Keratinocyte (primary cell): ENCODE results near the gene S100A9. TPM values are rescaled to one million over a fixed set of nuclear protein-coding genes. Genes with fewer than 3 reads are reported as not detected.
"Not testable (repeated sequence)": the region's sequence is repeated elsewhere in the genome, so short reads cannot be mapped to it uniquely, and the experiment has no call there.

Source experiments
- DNase-seq: peaks from one replicate; pipeline ENCODE4 v3.0.0-alpha.2; 2011; ENCODE audit warnings: low read depth, missing footprints, low spot score
- FAIRE-seq: peaks from 2 replicates; lab custom pipeline; 2011; peaks lifted over from hg19 to GRCh38; lab: Jason Lieb, UNC
- H2AFZ ChIP-seq: 2 replicates; pipeline ENCODE4 v1.6.0; 2012; ENCODE audit warnings: low read length, control low read depth, inconsistent platforms; ENCODE audit not compliant: control insufficient read depth
- H3K27ac ChIP-seq: 2 replicates; pipeline ENCODE4 v1.5.1; 2011; ENCODE audit warnings: low read length; ENCODE audit not compliant: control insufficient read depth, insufficient read depth
- H3K27me3 ChIP-seq: 3 replicates; pipeline ENCODE4 v1.6.0; 2011; ENCODE audit warnings: low read length; ENCODE audit not compliant: control insufficient read depth, insufficient read depth; ENCODE audit errors: extremely low read depth
- H3K36me3 ChIP-seq, 2 experiments: 2 replicates in 1 of 2; 3 replicates in 1 of 2; pipeline ENCODE4 v1.5.1; 2011; ENCODE audit warnings: low read length in 2 of 2, mild to moderate bottlenecking in 1 of 2; ENCODE audit not compliant: control insufficient read depth in 2 of 2, insufficient read depth in 2 of 2; ENCODE audit errors: extremely low read depth in 1 of 2
- H3K4me1 ChIP-seq: 3 replicates; pipeline ENCODE4 v1.5.1; 2011; ENCODE audit warnings: low read length; ENCODE audit not compliant: control insufficient read depth, insufficient read depth; ENCODE audit errors: extremely low read depth
- H3K4me2 ChIP-seq: 3 replicates; pipeline ENCODE4 v1.6.0; 2011; ENCODE audit warnings: low read depth, low read length; ENCODE audit not compliant: control insufficient read depth, insufficient read depth; ENCODE audit errors: extremely low read depth
- H3K4me3 ChIP-seq, 3 experiments: fragments of 200-600 bp in 1 of 3; sonication (generic) in 1 of 3; 2 replicates in 2 of 3; 3 replicates in 1 of 3; pipeline ENCODE4 v1.5.1; 2011 to 2016; ENCODE audit warnings: low read length in 3 of 3, mild to moderate bottlenecking in 3 of 3, control low read depth in 2 of 3, inconsistent platforms in 1 of 3, low read depth in 1 of 3, mixed read lengths in 1 of 3, mixed run types in 1 of 3, moderate library complexity in 1 of 3; ENCODE audit not compliant: control insufficient read depth in 2 of 3, insufficient read depth in 2 of 3; ENCODE audit errors: extremely low read depth in 1 of 3
- H3K79me2 ChIP-seq: 2 replicates; pipeline ENCODE4 v1.6.0; 2012; ENCODE audit warnings: low read length; ENCODE audit not compliant: control insufficient read depth, insufficient read depth
- H3K9ac ChIP-seq: 3 replicates; pipeline ENCODE4 v1.6.0; 2011; ENCODE audit warnings: low read length; ENCODE audit not compliant: control insufficient read depth, insufficient read depth; ENCODE audit errors: extremely low read depth
- H3K9me1 ChIP-seq: 3 replicates; pipeline ENCODE4 v1.6.0; 2011; ENCODE audit warnings: low read length; ENCODE audit not compliant: control insufficient read depth, insufficient read depth; ENCODE audit errors: extremely low read depth
- H3K9me3 ChIP-seq: 2 replicates; pipeline ENCODE4 v1.5.1; 2012; ENCODE audit warnings: low read depth, low read length; ENCODE audit not compliant: control insufficient read depth
- H4K20me1 ChIP-seq: 3 replicates; pipeline ENCODE4 v1.6.0; 2011; ENCODE audit warnings: low read length; ENCODE audit not compliant: control insufficient read depth, insufficient read depth; ENCODE audit errors: extremely low read depth
- EZH2 ChIP-seq: IDR thresholded peaks from one replicate; pipeline ENCODE4 v1.6.1; 2012; ENCODE audit warnings: inconsistent platforms, mild to moderate bottlenecking, low read length, moderate library complexity
- dilution Hi-C: fragments of 300-500 bp; cut with MboI; formaldehyde crosslinking; loops from one replicate; pipeline ENCODE4 v1.7.0; 2020; ENCODE audit warnings: low sequenced_read_pairs; ENCODE audit not compliant: extremely low pct_ligation_motif_present
- polyA plus RNA-seq, 5 experiments: library from polyadenylated mRNA; depleted of rRNA in 3 of 5; stranded (reverse) in 3 of 5; stranded (forward) in 1 of 5; unstranded in 1 of 5; fragments of >200 nt; gene quantifications; 1 replicate in 1 of 5; 2 replicates in 3 of 5; 3 replicates in 1 of 5; pipeline versions ENCODE4 v1.2.1 to v1.2.3, GENCODE V29; 2011 to 2012; ENCODE audit warnings: missing spikeins in 2 of 5, low read depth in 1 of 5, low replicate concordance in 1 of 5
- TF ChIP-seq, protein P1 (sequence below), 3 experiments: IDR thresholded peaks in 1 of 3; conservative IDR thresholded peaks in 1 of 3; optimal IDR thresholded peaks in 1 of 3; 2 replicates in 2 of 3; 3 replicates in 1 of 3; pipeline versions ENCODE3 to v1.5.1; 2011; ENCODE audit warnings: low read length in 3 of 3, mild to moderate bottlenecking in 3 of 3, moderate library complexity in 2 of 3, control low read depth in 1 of 3, inconsistent platforms in 1 of 3; ENCODE audit not compliant: insufficient read depth in 2 of 3; ENCODE audit errors: extremely low read depth in 1 of 3

S100A9 gene
- polyA plus RNA-seq, 1 donor (not counting 4 experiments of a cell fraction or from before 2014, with no cell fraction given): 297 TPM

DNA sequence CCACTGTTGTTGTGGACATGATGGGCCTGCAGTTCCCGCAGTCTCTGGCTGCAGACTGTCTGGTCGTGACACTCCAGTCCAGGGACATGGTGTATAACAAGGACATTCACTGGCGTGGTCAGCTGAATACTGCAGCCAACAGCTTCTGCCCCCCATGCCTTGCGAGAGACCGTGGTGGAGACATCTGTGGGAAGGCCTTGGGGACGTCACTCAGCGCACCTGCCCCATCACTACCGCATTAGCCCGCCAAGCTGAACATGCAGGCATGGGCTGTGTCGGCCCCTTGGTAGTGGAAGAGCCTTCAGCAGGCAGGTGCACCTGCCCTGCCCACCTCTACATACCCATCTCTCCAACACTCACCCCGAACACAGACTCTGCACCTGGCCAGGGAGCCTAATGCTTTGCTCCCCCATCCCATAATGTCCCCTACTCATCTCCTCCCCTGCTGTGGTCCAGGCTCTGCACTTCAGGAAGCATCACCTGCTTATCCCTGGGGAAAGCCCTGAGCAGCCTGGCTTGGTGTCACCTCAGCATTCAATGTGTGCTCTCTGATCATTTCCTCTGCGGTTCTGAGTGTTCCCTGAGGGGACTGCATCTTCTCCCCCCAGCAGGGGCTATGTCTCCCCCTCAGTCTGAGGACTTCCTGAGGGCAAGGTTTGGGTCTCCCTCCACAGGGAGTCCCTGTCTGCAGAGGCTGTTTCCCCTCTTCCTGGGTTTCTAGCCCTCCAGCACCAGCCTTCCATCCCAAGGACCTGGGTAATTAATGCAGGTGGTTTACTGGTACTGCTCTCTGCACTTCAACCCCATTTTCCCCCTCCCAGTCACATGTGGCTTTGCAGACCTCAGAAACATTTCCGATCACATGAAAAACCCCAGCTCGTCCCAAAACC lies 12.2 kb upstream of the S100A9 start:
- Histone ChIP-seq H3K79me2 (no peaks in the 10 kb centered on the region), H3K4me2 (no peak overlapping the region), H3K4me1 (peaks cover 25% of the 10 kb centered on the region), H3K27me3 (peaks cover 3% of the 10 kb centered on the region), H4K20me1 (no peaks in the 10 kb centered on the region), H3K4me3 (no peak overlapping the region), H2AFZ (no peak overlapping the region), H3K27ac (no peak overlapping the region), H3K36me3 (no peaks in the 10 kb centered on the region), H3K9ac (no peak overlapping the region), H3K9me3 (no peaks in the 10 kb centered on the region), H3K9me1 (no peaks in the 10 kb centered on the region)
- DNase-seq: no peak
- no peak for FAIRE-seq
- dilution Hi-C loops: no loop called here
- no peak for TF ChIP-seq EZH2
- TF ChIP-seq, protein P1, sequence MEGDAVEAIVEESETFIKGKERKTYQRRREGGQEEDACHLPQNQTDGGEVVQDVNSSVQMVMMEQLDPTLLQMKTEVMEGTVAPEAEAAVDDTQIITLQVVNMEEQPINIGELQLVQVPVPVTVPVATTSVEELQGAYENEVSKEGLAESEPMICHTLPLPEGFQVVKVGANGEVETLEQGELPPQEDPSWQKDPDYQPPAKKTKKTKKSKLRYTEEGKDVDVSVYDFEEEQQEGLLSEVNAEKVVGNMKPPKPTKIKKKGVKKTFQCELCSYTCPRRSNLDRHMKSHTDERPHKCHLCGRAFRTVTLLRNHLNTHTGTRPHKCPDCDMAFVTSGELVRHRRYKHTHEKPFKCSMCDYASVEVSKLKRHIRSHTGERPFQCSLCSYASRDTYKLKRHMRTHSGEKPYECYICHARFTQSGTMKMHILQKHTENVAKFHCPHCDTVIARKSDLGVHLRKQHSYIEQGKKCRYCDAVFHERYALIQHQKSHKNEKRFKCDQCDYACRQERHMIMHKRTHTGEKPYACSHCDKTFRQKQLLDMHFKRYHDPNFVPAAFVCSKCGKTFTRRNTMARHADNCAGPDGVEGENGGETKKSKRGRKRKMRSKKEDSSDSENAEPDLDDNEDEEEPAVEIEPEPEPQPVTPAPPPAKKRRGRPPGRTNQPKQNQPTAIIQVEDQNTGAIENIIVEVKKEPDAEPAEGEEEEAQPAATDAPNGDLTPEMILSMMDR (optimal IDR thresholded peaks at IDR 0.05 in 1 of 3, IDR thresholded peaks at IDR 0.05 in 1 of 3, conservative IDR thresholded peaks at IDR 0.05 in 1 of 3; ENCODE audit: extremely low read depth in 1 of 3, insufficient read depth in 2 of 3, low read length in 3 of 3): no peak

DNA sequence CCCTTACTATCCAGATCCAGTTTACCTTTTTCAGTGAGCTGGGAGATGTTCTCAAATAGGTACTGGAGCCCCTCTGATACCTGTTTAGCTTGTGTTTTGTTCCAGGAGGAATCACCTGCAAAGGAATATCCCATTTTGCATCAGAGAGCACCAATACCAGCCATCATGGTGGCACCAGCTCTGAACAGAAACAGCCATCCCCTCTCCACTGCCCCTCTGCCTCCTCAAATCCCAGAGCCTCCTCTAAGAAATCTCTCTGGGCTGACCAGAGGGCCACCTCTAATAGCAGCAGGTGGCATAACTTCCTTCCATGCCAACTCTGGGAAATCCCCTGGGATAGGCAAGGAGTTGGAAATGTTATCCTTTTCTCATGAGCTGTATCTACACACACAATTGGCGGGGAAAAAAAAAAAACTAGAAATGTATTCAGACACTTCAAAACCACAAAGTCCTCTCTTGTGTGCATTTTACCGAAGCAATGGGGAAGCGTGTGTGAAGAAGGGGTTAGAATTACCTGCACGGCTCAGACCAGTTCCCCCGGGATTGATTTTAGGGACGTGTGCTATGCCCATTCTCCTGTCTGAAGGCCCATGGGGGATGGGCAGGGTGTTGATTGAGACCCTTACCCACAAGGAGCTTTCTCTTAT lies 11.5 kb upstream of the S100A9 start:
- Histone ChIP-seq H3K79me2 (no peaks in the 10 kb centered on the region), H3K27me3 (peaks cover 3% of the 10 kb centered on the region), H3K4me1 (peaks cover 25% of the 10 kb centered on the region), H2AFZ (no peak overlapping the region), H3K4me3 (no peak overlapping the region), H3K9me3 (no peaks in the 10 kb centered on the region), H4K20me1 (no peaks in the 10 kb centered on the region), H3K9ac (no peak overlapping the region), H3K4me2 (no peak overlapping the region), H3K36me3 (no peaks in the 10 kb centered on the region), H3K9me1 (no peaks in the 10 kb centered on the region), H3K27ac (no peak overlapping the region)
- TF ChIP-seq EZH2: no peak
- TF ChIP-seq, protein P1 (optimal IDR thresholded peaks at IDR 0.05 in 1 of 3, IDR thresholded peaks at IDR 0.05 in 1 of 3, conservative IDR thresholded peaks at IDR 0.05 in 1 of 3; ENCODE audit: extremely low read depth in 1 of 3, insufficient read depth in 2 of 3, low read length in 3 of 3): no peak
- no peak for DNase-seq
- dilution Hi-C loops: no loop called here
- no peak for FAIRE-seq

DNA sequence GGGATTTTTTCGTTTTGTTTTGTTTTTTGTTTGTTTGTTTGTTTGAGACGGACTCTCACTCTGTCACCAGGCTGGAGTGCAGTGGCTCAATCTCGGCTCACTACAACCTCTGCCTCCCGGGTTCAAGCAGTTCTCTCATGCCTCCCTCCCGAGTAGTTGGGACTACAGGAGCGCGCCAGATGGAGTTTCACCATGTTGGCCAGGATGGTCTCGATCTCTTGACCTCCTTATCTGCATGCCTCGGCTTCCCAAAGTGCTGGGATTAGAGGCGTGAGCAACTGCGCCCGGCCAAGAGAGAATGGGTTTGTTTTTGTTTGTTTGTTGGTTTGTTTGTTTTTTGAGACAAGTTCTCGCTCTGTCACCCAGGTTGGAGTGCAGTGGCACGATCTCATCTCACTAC lies 10.6 kb upstream of the S100A9 start:
- H3K79me2 ChIP-seq, H4K20me1 ChIP-seq, DNase-seq, H3K4me3 ChIP-seq, H3K36me3 ChIP-seq, H3K27ac ChIP-seq, H3K9me1 ChIP-seq, H3K27me3 ChIP-seq, H3K9me3 ChIP-seq, FAIRE-seq, dilution Hi-C loops, H3K4me2 ChIP-seq, H2AFZ ChIP-seq, H3K9ac ChIP-seq: not testable (repeated sequence)
- peaks cover 25% of the 10 kb centered on the region for H3K4me1 ChIP-seq
